NB4 (cell line): ENCODE data around the gene LYVE1.
"Not testable (repeated sequence)": the region's sequence is repeated elsewhere in the genome, so short reads cannot be mapped to it uniquely, and the experiment has no call there.

Source experiments
- DNase-seq: peaks from one replicate; pipeline ENCODE4 v3.0.0; 2010; ENCODE audit warnings: low read depth
- H3K4me3 ChIP-seq: one replicate; pipeline ENCODE4 v1.5.1; 2011; ENCODE audit warnings: mild to moderate bottlenecking, low read depth, low read length, moderate library complexity
- MYC ChIP-seq: IDR thresholded peaks from 2 replicates; pipeline ENCODE4 v1.6.1; 2011; ENCODE audit warnings: low read depth, low read length
- POLR2A ChIP-seq: IDR thresholded peaks from 2 replicates; pipeline ENCODE4 v1.6.1; 2011; ENCODE audit warnings: mild to moderate bottlenecking; ENCODE audit not compliant: insufficient read length; ENCODE audit errors: extremely low read depth
- TF ChIP-seq, protein P1 (sequence below): IDR thresholded peaks from 2 replicates; pipeline ENCODE4 v1.6.1; 2011; ENCODE audit warnings: low read depth, low read length
- TF ChIP-seq, protein P2 (sequence below): IDR thresholded peaks from one replicate; pipeline ENCODE4 v1.5.1; 2012; ENCODE audit warnings: low read depth, low read length

Gene LYVE1

DNA sequence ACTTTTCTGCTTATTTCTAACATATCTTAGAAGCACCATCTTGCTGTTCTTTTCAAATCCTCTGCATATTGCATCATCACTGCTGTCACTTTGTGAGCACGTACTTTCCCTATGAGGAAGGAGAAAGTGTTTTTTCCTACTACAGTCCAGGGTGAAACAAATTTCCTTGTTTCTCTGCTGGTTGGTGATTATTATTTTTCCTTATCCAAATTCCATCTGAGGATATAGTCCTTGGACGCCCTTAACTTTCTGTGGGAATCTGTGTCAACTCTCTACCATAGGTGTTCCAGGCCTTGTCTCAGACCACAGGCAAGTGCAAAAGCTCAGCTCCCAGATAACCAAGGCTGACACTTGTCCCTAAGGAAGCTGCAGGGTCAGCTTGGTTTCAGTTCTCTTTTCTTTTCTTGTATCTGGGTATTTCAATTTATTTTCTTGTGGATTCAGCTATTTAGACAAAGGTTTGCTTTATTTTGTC, 29.4 kb upstream of the LYVE1 start:
- peak; percentile 63 for DNase-seq
- no peak overlapping the region for H3K4me3 ChIP-seq
- TF ChIP-seq MYC (no peak), POLR2A (no peak)
- TF ChIP-seq, protein P1, sequence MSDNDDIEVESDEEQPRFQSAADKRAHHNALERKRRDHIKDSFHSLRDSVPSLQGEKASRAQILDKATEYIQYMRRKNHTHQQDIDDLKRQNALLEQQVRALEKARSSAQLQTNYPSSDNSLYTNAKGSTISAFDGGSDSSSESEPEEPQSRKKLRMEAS = no peak
- TF ChIP-seq, protein P2, sequence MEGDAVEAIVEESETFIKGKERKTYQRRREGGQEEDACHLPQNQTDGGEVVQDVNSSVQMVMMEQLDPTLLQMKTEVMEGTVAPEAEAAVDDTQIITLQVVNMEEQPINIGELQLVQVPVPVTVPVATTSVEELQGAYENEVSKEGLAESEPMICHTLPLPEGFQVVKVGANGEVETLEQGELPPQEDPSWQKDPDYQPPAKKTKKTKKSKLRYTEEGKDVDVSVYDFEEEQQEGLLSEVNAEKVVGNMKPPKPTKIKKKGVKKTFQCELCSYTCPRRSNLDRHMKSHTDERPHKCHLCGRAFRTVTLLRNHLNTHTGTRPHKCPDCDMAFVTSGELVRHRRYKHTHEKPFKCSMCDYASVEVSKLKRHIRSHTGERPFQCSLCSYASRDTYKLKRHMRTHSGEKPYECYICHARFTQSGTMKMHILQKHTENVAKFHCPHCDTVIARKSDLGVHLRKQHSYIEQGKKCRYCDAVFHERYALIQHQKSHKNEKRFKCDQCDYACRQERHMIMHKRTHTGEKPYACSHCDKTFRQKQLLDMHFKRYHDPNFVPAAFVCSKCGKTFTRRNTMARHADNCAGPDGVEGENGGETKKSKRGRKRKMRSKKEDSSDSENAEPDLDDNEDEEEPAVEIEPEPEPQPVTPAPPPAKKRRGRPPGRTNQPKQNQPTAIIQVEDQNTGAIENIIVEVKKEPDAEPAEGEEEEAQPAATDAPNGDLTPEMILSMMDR = no peak

DNA sequence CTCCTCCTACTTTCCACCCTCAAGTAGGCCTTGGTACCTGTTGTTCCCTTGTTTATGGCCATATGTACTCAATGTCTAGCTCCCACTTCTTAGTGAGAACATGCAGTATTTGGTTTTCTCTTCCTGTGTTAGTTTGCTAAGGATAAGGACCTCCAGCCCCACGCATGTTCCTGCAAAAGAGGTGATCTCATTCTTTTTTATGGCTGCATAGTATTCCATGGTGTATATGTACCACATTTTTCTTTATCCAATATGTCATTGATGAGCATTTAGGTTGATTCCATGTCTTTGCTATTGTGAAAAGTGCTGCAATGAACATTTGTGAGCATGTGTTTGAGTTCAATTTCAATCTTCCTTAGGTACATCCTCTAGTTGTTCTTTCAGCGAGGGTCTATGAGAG, 27.4 kb upstream of the LYVE1 start:
- H3K4me3 ChIP-seq, DNase-seq: not testable (repeated sequence)

DNA sequence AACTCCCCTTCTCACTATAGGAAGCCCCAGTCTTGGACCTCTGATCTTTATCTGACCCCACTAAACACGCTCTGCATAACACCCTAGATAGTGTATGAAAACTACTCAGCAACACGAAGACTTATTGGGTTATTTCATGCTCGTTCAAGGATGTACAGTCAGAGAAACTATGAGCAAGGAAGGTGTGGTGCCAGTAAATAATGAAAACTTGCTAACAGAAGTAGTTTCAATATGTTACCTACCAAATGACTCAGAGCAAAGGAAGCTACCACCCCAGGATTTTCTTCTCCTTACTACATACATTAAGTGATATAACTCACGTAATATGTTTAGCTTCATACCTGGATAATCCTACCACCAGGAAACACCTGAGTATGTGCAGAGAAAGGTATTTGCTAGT, 25.9 kb upstream of the LYVE1 start:
- DNase-seq = no peak
- H3K4me3 ChIP-seq = no peak overlapping the region
- TF ChIP-seq, protein P2 = no peak
- TF ChIP-seq, protein P1 = no peak
- no peak for TF ChIP-seq MYC
- TF ChIP-seq POLR2A = no peak

DNA sequence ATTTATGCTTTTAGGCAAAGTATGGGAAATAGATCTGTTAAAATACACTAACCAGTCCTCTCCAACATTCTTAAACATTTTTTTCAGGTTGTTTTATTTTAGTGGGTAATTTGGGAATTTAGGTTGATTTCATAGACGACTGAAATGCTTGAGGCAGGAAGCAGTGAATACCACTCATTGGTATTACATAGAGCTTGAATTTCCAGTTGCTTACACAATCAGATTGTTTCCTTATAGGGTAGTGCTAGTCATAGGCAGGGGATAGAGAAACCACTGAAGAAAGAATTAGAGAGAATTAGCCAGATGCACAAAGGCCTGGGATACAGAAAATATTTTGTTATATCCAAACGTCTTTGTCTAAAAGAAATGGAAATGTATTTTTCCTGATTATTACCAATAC, 23.9 kb upstream of the LYVE1 start:
- peak; percentile 68 for DNase-seq
- TF ChIP-seq MYC (no peak), POLR2A (no peak)
- TF ChIP-seq, protein P1 = no peak
- TF ChIP-seq, protein P2 = no peak
- H3K4me3 ChIP-seq = no peak overlapping the region

DNA sequence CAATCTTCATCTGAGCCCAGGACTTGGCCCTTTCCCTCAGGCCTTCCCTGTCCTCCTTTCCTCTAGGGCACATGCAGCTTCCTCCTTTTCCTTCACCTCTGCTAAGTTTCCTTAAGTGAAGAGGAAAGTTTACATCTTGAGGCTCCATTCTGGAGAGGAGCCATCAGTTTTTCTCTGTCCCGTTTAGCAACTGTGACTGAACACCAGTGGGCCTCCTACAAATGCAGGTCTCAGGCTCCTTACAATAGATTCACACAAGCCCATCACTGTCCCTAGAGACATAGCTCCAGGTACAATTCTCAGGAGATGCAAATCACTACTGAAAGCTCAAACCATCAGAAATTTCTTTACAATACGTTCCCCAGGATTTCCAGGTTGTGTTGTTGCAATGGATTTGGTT, 23.3 kb upstream of the LYVE1 start:
- no peak for DNase-seq
- no peak for TF ChIP-seq POLR2A
- no peak overlapping the region for H3K4me3 ChIP-seq

DNA sequence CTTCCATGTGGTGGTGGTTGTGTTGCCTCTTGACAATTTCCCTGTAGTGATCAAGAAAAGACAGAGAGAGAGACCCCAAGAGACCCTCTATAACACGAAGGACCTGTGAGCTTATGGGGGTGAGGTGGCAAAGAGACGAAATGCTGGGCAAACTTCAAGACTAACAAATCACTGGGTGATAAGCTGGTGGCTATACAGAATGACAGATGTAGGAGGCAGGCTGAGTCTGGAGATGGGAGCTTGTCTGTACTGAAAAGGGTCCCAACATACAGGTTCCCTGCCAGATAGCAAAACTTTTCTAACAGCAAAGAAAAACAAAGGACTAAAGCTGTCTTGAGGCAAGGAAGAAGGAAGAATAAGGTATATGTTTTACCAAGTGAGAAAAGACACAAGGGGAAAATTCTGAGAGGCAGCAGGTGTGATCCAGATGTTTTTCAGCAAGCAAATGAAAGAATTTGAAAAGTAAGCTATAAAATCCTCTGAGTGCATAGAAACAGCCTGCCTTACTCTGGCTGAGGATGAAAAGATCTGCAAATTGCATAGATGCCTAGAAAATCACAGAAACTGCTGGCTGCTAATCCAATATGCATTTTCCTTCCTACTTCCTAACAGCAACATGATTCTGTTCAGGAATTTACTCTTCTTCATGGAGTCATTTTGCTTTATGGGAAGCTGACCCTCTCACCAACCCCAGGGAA, 21.9 kb upstream of the LYVE1 start:
- no peak overlapping the region for H3K4me3 ChIP-seq
- TF ChIP-seq, protein P1 = no peak
- TF ChIP-seq, protein P2 = no peak
- TF ChIP-seq MYC = no peak
- no peak for TF ChIP-seq POLR2A
- DNase-seq = no peak

DNA sequence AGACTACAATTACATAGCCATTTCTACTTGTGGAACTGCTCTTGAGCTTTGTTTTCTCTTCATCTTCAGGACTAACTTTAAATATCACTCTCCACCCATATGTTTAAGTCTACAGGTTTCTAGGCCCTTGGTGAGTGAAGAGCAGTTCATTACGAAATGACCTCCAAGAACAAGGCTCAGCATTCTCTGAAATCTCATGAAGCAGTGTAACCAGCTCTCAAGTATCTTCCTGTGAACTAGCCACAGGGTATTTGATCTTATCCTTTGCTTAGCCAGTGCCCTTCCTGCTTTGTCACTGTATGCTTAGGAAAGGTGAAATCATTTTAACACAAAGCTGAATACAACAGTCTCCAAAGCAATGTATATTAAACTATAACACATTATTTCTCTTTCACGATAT, 20.4 kb upstream of the LYVE1 start:
- DNase-seq = no peak
- TF ChIP-seq MYC = no peak
- TF ChIP-seq, protein P2 = no peak
- TF ChIP-seq, protein P1 = no peak
- no peak for TF ChIP-seq POLR2A
- no peak overlapping the region for H3K4me3 ChIP-seq
